ENCODE measurements around the gene DHRS9.

DHRS9 gene

GRCh38 chr2:169077674-169078240 lies 8.4 kb downstream of the DHRS9 start:
- Histone ChIP-seq H3K36me3 (ENCODE audit: control insufficient read depth in 2 of 2, insufficient read depth in 2 of 2, low read length in 2 of 2) (no peaks in the 10 kb centered on the region), H3K27ac (ENCODE audit: low read depth in 2 of 2, low read length in 2 of 2) (no peak overlapping the region), H3K9me3 (ENCODE audit: control insufficient read depth in 2 of 2, low read length in 2 of 2) (no peaks in the 10 kb centered on the region), H3K4me1 (ENCODE audit: control insufficient read depth in 2 of 2, insufficient read depth in 2 of 2, low read length in 2 of 2) (peaks cover 2 to 3% of the 10 kb centered on the region in 2 donors), H3K27me3 (ENCODE audit: control insufficient read depth in 2 of 2, insufficient read depth in 2 of 2, low read length in 2 of 2) (no peaks in the 10 kb centered on the region), H3K9ac (ENCODE audit: low read depth in 1 of 2, low read length in 2 of 2) (no peak overlapping the region), H3K4me3 (ENCODE audit: low read length in 2 of 2) (no peak overlapping the region)

GRCh38 chr2:169080250-169081069 lies 11.1 kb downstream of the DHRS9 start:
- peaks cover 0 to 2% of the 10 kb centered on the region in 2 donors for H3K4me1 ChIP-seq (ENCODE audit: control insufficient read depth in 2 of 2, insufficient read depth in 2 of 2, low read length in 2 of 2)
- no peak overlapping the region for H3K27ac ChIP-seq (ENCODE audit: low read depth in 2 of 2, low read length in 2 of 2)
- no peaks in the 10 kb centered on the region for H3K36me3 ChIP-seq (ENCODE audit: control insufficient read depth in 2 of 2, insufficient read depth in 2 of 2, low read length in 2 of 2)

GRCh38 chr2:169081551-169081950 lies 12.2 kb downstream of the DHRS9 start:
- Histone ChIP-seq H3K27me3 (ENCODE audit: control insufficient read depth in 2 of 2, insufficient read depth in 2 of 2, low read length in 2 of 2) (no peaks in the 10 kb centered on the region), H3K4me3 (ENCODE audit: low read length in 2 of 2) (no peak overlapping the region), H3K27ac (ENCODE audit: low read depth in 2 of 2, low read length in 2 of 2) (no peak overlapping the region), H3K9me3 (ENCODE audit: control insufficient read depth in 2 of 2, low read length in 2 of 2) (no peaks in the 10 kb centered on the region), H3K4me1 (ENCODE audit: control insufficient read depth in 2 of 2, insufficient read depth in 2 of 2, low read length in 2 of 2) (peaks cover 0 to 2% of the 10 kb centered on the region in 2 donors), H3K36me3 (ENCODE audit: control insufficient read depth in 2 of 2, insufficient read depth in 2 of 2, low read length in 2 of 2) (no peaks in the 10 kb centered on the region), H3K9ac (ENCODE audit: low read depth in 1 of 2, low read length in 2 of 2) (no peak overlapping the region)

More at GRCh38 chr2:169080250-169081069, 11.1 kb downstream of the DHRS9 start:
- Histone ChIP-seq H3K27me3 (ENCODE audit: control insufficient read depth in 2 of 2, insufficient read depth in 2 of 2, low read length in 2 of 2) (no peaks in the 10 kb centered on the region), H3K9ac (ENCODE audit: low read depth in 1 of 2, low read length in 2 of 2) (no peak overlapping the region), H3K9me3 (ENCODE audit: control insufficient read depth in 2 of 2, low read length in 2 of 2) (no peaks in the 10 kb centered on the region), H3K4me3 (ENCODE audit: low read length in 2 of 2) (no peak overlapping the region)

- Histone ChIP-seq H3K27me3 (ENCODE audit: control insufficient read depth in 2 of 2, insufficient read depth in 2 of 2, low read length in 2 of 2) (no peaks in the 10 kb centered on the region), H3K9ac (ENCODE audit: low read depth in 1 of 2, low read length in 2 of 2) (no peak overlapping the region), H3K4me1 (ENCODE audit: control insufficient read depth in 2 of 2, insufficient read depth in 2 of 2, low read length in 2 of 2) (peaks cover 0 to 2% of the 10 kb centered on the region in 2 donors), H3K9me3 (ENCODE audit: control insufficient read depth in 2 of 2, low read length in 2 of 2) (no peaks in the 10 kb centered on the region), H3K4me3 (ENCODE audit: low read length in 2 of 2) (no peak overlapping the region), H3K27ac (ENCODE audit: low read depth in 2 of 2, low read length in 2 of 2) (no peak overlapping the region), H3K36me3 (ENCODE audit: control insufficient read depth in 2 of 2, insufficient read depth in 2 of 2, low read length in 2 of 2) (no peaks in the 10 kb centered on the region)
These were observed 13.6 kb downstream of the DHRS9 start for GRCh38 chr2:169082995-169083394.

GRCh38 chr2:169086893-169087467 lies 17.6 kb downstream of the DHRS9 start:
- Histone ChIP-seq H3K36me3 (ENCODE audit: control insufficient read depth in 2 of 2, insufficient read depth in 2 of 2, low read length in 2 of 2) (peaks cover 0 to 2% of the 10 kb centered on the region in 2 donors), H3K27me3 (ENCODE audit: control insufficient read depth in 2 of 2, insufficient read depth in 2 of 2, low read length in 2 of 2) (no peaks in the 10 kb centered on the region), H3K9ac (ENCODE audit: low read depth in 1 of 2, low read length in 2 of 2) (no peak overlapping the region), H3K4me1 (ENCODE audit: control insufficient read depth in 2 of 2, insufficient read depth in 2 of 2, low read length in 2 of 2) (peaks cover under 1 to 23% of the 10 kb centered on the region in 2 donors), H3K27ac (ENCODE audit: low read depth in 2 of 2, low read length in 2 of 2) (no peak overlapping the region), H3K4me3 (ENCODE audit: low read length in 2 of 2) (no peak overlapping the region), H3K9me3 (ENCODE audit: control insufficient read depth in 2 of 2, low read length in 2 of 2) (no peaks in the 10 kb centered on the region)

GRCh38 chr2:169087757-169088379 lies 18.5 kb downstream of the DHRS9 start:
- Histone ChIP-seq H3K9ac (ENCODE audit: low read depth in 1 of 2, low read length in 2 of 2) (no peak overlapping the region), H3K27ac (ENCODE audit: low read depth in 2 of 2, low read length in 2 of 2) (no peak overlapping the region), H3K4me1 (ENCODE audit: control insufficient read depth in 2 of 2, insufficient read depth in 2 of 2, low read length in 2 of 2) (peaks cover 2 to 31% of the 10 kb centered on the region in 2 donors), H3K9me3 (ENCODE audit: control insufficient read depth in 2 of 2, low read length in 2 of 2) (no peaks in the 10 kb centered on the region), H3K36me3 (ENCODE audit: control insufficient read depth in 2 of 2, insufficient read depth in 2 of 2, low read length in 2 of 2) (peaks cover 0 to 2% of the 10 kb centered on the region in 2 donors), H3K4me3 (ENCODE audit: low read length in 2 of 2) (no peak overlapping the region), H3K27me3 (ENCODE audit: control insufficient read depth in 2 of 2, insufficient read depth in 2 of 2, low read length in 2 of 2) (no peaks in the 10 kb centered on the region)

GRCh38 chr2:169089182-169089581 lies 19.8 kb downstream of the DHRS9 start:
- Histone ChIP-seq H3K27ac (ENCODE audit: low read depth in 2 of 2, low read length in 2 of 2) (peak overlapping the region; percentile 24 to 45), H3K27me3 (ENCODE audit: control insufficient read depth in 2 of 2, insufficient read depth in 2 of 2, low read length in 2 of 2) (no peaks in the 10 kb centered on the region), H3K9me3 (ENCODE audit: control insufficient read depth in 2 of 2, low read length in 2 of 2) (no peaks in the 10 kb centered on the region), H3K4me1 (ENCODE audit: control insufficient read depth in 2 of 2, insufficient read depth in 2 of 2, low read length in 2 of 2) (peaks cover 5 to 31% of the 10 kb centered on the region in 2 donors), H3K9ac (ENCODE audit: low read depth in 1 of 2, low read length in 2 of 2) (no peak overlapping the region), H3K4me3 (ENCODE audit: low read length in 2 of 2) (no peak overlapping the region), H3K36me3 (ENCODE audit: control insufficient read depth in 2 of 2, insufficient read depth in 2 of 2, low read length in 2 of 2) (peaks cover 0 to 2% of the 10 kb centered on the region in 2 donors)

- Histone ChIP-seq H3K27me3 (ENCODE audit: control insufficient read depth in 2 of 2, insufficient read depth in 2 of 2, low read length in 2 of 2) (no peaks in the 10 kb centered on the region), H3K9me3 (ENCODE audit: control insufficient read depth in 2 of 2, low read length in 2 of 2) (no peaks in the 10 kb centered on the region), H3K4me3 (ENCODE audit: low read length in 2 of 2) (no peak overlapping the region), H3K36me3 (ENCODE audit: control insufficient read depth in 2 of 2, insufficient read depth in 2 of 2, low read length in 2 of 2) (peaks cover 0 to 2% of the 10 kb centered on the region in 2 donors), H3K27ac (ENCODE audit: low read depth in 2 of 2, low read length in 2 of 2) (peak overlapping the region; percentile 6 to 45), H3K4me1 (ENCODE audit: control insufficient read depth in 2 of 2, insufficient read depth in 2 of 2, low read length in 2 of 2) (peaks cover 5 to 31% of the 10 kb centered on the region in 2 donors), H3K9ac (ENCODE audit: low read depth in 1 of 2, low read length in 2 of 2) (no peak overlapping the region)
These were observed 20.9 kb downstream of the DHRS9 start for GRCh38 chr2:169090133-169090820.

- Histone ChIP-seq H3K27ac (ENCODE audit: low read depth in 2 of 2, low read length in 2 of 2) (peak overlapping the region; percentile 4 to 76), H3K9me3 (ENCODE audit: control insufficient read depth in 2 of 2, low read length in 2 of 2) (no peaks in the 10 kb centered on the region), H3K4me3 (ENCODE audit: low read length in 2 of 2) (no peak overlapping the region), H3K27me3 (ENCODE audit: control insufficient read depth in 2 of 2, insufficient read depth in 2 of 2, low read length in 2 of 2) (no peaks in the 10 kb centered on the region), H3K9ac (ENCODE audit: low read depth in 1 of 2, low read length in 2 of 2) (no peak overlapping the region), H3K36me3 (ENCODE audit: control insufficient read depth in 2 of 2, insufficient read depth in 2 of 2, low read length in 2 of 2) (peaks cover 0 to 2% of the 10 kb centered on the region in 2 donors), H3K4me1 (ENCODE audit: control insufficient read depth in 2 of 2, insufficient read depth in 2 of 2, low read length in 2 of 2) (peaks cover 5 to 31% of the 10 kb centered on the region in 2 donors)
These were observed 21.9 kb downstream of the DHRS9 start for GRCh38 chr2:169091256-169091655.

Measured in mucosa of rectum (tissue), 2 donors.